HG03575 (cell line): ENCODE data around the gene ST6GALNAC5.
"Not testable (repeated sequence)": the region's sequence is repeated elsewhere in the genome, so short reads cannot be mapped to it uniquely, and the experiment has no call there.

Source experiments
- ATAC-seq: cut with Tn5 transposase; IDR thresholded peaks from one replicate; pipeline ENCODE4 v1.9.1; 2021; ENCODE audit not compliant: unreplicated experiment, insufficient number of reproducible peaks, low FRiP score; ENCODE audit errors: extremely low read depth

Gene ST6GALNAC5

GRCh38 chr1:76961820-76962207 lies 94.5 kb downstream of the ST6GALNAC5 start:
- no peak for ATAC-seq

- not testable (repeated sequence) for ATAC-seq
Measured at GRCh38 chr1:76981267-76981666, 114.0 kb downstream of the ST6GALNAC5 start.

- no peak for ATAC-seq
Measured at GRCh38 chr1:76989976-76990375, 122.7 kb downstream of the ST6GALNAC5 start.

- no peak for ATAC-seq
Measured at GRCh38 chr1:76993036-76993435, 125.8 kb downstream of the ST6GALNAC5 start.

- ATAC-seq = no peak
Measured at GRCh38 chr1:76998582-76999223, 131.4 kb downstream of the ST6GALNAC5 start.

- no peak for ATAC-seq
Measured at GRCh38 chr1:77007675-77008074, 140.4 kb downstream of the ST6GALNAC5 start.

- ATAC-seq = no peak
Measured at GRCh38 chr1:77010937-77011336, 143.7 kb downstream of the ST6GALNAC5 start.

- no peak for ATAC-seq
Measured at GRCh38 chr1:77012066-77012465, 144.8 kb downstream of the ST6GALNAC5 start.

- no peak for ATAC-seq
Measured at GRCh38 chr1:77014073-77014788, 147.0 kb downstream of the ST6GALNAC5 start.

- ATAC-seq = no peak
Measured at GRCh38 chr1:77015748-77016341, 148.6 kb downstream of the ST6GALNAC5 start.

GRCh38 chr1:77016386-77016985 lies 149.2 kb downstream of the ST6GALNAC5 start:
- ATAC-seq = no peak

GRCh38 chr1:77018311-77018710 lies 151.0 kb downstream of the ST6GALNAC5 start:
- ATAC-seq = no peak

GRCh38 chr1:77018761-77019160 lies 151.5 kb downstream of the ST6GALNAC5 start:
- ATAC-seq = no peak

- ATAC-seq = no peak
Measured at GRCh38 chr1:77021732-77022131, 154.5 kb downstream of the ST6GALNAC5 start.

GRCh38 chr1:77024500-77024899 lies 157.2 kb downstream of the ST6GALNAC5 start:
- no peak for ATAC-seq

GRCh38 chr1:77025599-77025998 lies 158.3 kb downstream of the ST6GALNAC5 start:
- no peak for ATAC-seq

GRCh38 chr1:77026135-77026534 lies 158.9 kb downstream of the ST6GALNAC5 start:
- ATAC-seq = no peak

- ATAC-seq = no peak
Measured at GRCh38 chr1:77026640-77027039, 159.4 kb downstream of the ST6GALNAC5 start.

GRCh38 chr1:77027847-77028246 lies 160.6 kb downstream of the ST6GALNAC5 start:
- ATAC-seq = no peak
